Body of pancreas (tissue), 4 donors: ENCODE data around the gene SSB. TPM values are rescaled to one million over a fixed set of nuclear protein-coding genes. Genes with fewer than 3 reads are reported as not detected.
A peak's percentile ranks its signal among the peaks of the same experiment; 100 is the strongest.
"Not testable (repeated sequence)": the region's sequence is repeated elsewhere in the genome, so short reads cannot be mapped to it uniquely, and the experiment has no call there.

Source experiments
- ATAC-seq: fragments of 150-250 bp; one replicate; pipeline ENCODE4 v1.9.1; 2016
- DNase-seq, 4 donors: peaks; one replicate each; pipeline ENCODE4 v3.0.0-alpha.2; 2019
- H3K27ac ChIP-seq, 4 donors: fragments of 200-600 bp; sonication (generic); 1 replicate in 3 of 4; 2 replicates in 1 of 4; pipeline versions ENCODE4 v1.5.1 to v1.6.1; 2016 to 2019; ENCODE audit warnings: mild to moderate bottlenecking in 1 of 4, mixed read lengths in 1 of 4, moderate library complexity in 1 of 4
- H3K27me3 ChIP-seq, 2 donors: fragments of 200-600 bp; sonication (generic); one replicate each; pipeline ENCODE4 v1.6.0; 2016; ENCODE audit warnings: mild to moderate bottlenecking in 1 of 2
- H3K36me3 ChIP-seq, 2 donors: fragments of 200-600 bp; sonication (generic); replicated peaks in 1 of 2; 2 replicates each; pipeline ENCODE4 v1.5.1; 2016; ENCODE audit warnings: low read depth in 2 of 2; ENCODE audit not compliant: insufficient read depth in 1 of 2
- H3K4me1 ChIP-seq: fragments of 200-600 bp; sonication (generic); one replicate; pipeline ENCODE4 v1.6.0; 2016
- H3K4me3 ChIP-seq, 2 donors: fragments of 200-600 bp; sonication (generic); 1 replicate in 1 of 2; 2 replicates in 1 of 2; pipeline ENCODE4 v1.5.1; 2016 to 2019
- H3K9me3 ChIP-seq, 3 donors: fragments of 200-600 bp; sonication (generic); 1 replicate in 2 of 3; 2 replicates in 1 of 3; pipeline ENCODE4 v1.5.1; 2016
- CTCF ChIP-seq, 7 experiments: fragments of 450-650 bp in 4 of 7; fragments of 200-600 bp in 3 of 7; sonication (generic) in 3 of 7; IDR thresholded peaks; one replicate each; pipeline ENCODE4 v1.5.1; 2016 to 2019; ENCODE audit warnings: antibody characterized with exemption in 7 of 7
- POLR2A ChIP-seq, 3 donors: fragments of 450-650 bp; IDR thresholded peaks; one replicate each; pipeline ENCODE4 v1.6.1; 2016; ENCODE audit warnings: antibody characterized with exemption in 3 of 3, mild to moderate bottlenecking in 2 of 3
- WGBS, 2 donors: methylation state at CpG; one replicate each; pipeline ENCODE4 v1.1.5; 2017; 5-methylcytosine and 5-hydroxymethylcytosine counted together
- intact Hi-C: fragments of 100-400 bp; cut with DNase I; formaldehyde crosslinking; loops from one replicate; pipeline ENCODE4 v1.15.1; 2023
- total RNA-seq, 2 donors: library from RNA; depleted of rRNA; stranded (reverse); fragments of >200 nt; gene quantifications; one replicate each; pipeline ENCODE4 v1.1.0, GENCODE V29; 2016

Gene SSB
- total RNA-seq, 2 donors from 2014 or later, result 36.6 to 46.4 TPM

DNA sequence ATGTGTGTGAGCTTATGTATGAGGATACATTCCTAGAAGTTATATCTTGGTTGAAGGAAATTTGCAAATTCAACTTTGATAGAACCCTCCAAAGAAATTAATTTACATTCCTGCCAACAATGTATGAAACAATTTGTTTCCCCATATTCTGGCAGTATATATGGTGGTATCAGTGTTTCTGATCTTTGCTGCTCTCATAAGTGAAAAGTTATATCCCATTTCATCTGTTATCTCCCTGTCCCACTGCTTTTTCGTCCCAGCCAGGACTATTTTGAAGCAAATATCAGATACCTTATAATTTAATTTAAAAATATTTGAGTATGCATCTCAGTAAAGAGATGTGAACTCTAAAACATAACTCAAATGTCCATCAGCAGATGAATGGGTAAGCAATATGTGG, 35.7 kb downstream of the SSB start:
- TF ChIP-seq POLR2A (IDR thresholded peaks at IDR 0.05), result no peak
- TF ChIP-seq CTCF (IDR thresholded peaks at IDR 0.05), result no peak
- DNase-seq, result no peak
- WGBS, 2 donors, result 48 to 57% methylated on average over 1 of the region's 1 CpG

GRCh38 chr2:169838743-169839489, 40.2 kb downstream of the SSB start:
- Histone ChIP-seq H3K4me3 (no peak overlapping the region), H3K27ac (no peak overlapping the region), H3K27me3 (no peaks in the 10 kb centered on the region), H3K4me1 (peaks cover 32% of the 10 kb centered on the region), H3K36me3 (no peaks in the 10 kb centered on the region), H3K9me3 (no peaks in the 10 kb centered on the region)
- ATAC-seq (no peak), DNase-seq (no peak)
- intact Hi-C loops, result no loop called here
- TF ChIP-seq POLR2A (IDR thresholded peaks at IDR 0.05), result no peak
- no peak for TF ChIP-seq CTCF (IDR thresholded peaks at IDR 0.05)
- WGBS, 2 donors, result 64 to 67% methylated on average over 2 of the region's 2 CpGs

More for the DNA sequence above, 35.7 kb downstream of the SSB start:
- no peaks in the 10 kb centered on the region for H3K36me3 ChIP-seq
- ATAC-seq, result no peak
- no peak overlapping the region for H3K27ac ChIP-seq
- intact Hi-C loops, result no loop called here
- H3K4me1 ChIP-seq, result peaks cover 35% of the 10 kb centered on the region
- H3K27me3 ChIP-seq, result no peaks in the 10 kb centered on the region
- no peaks in the 10 kb centered on the region for H3K9me3 ChIP-seq
- H3K4me3 ChIP-seq, result no peak overlapping the region

GRCh38 chr2:169839954-169840746, 41.5 kb downstream of the SSB start:
- H3K4me1 ChIP-seq, result peaks cover 30% of the 10 kb centered on the region
- H3K27me3 ChIP-seq, result no peaks in the 10 kb centered on the region
- DNase-seq (no peak), ATAC-seq (no peak)
- no peaks in the 10 kb centered on the region for H3K36me3 ChIP-seq
- no peak overlapping the region for H3K4me3 ChIP-seq
- 63 to 71% methylated on average over 8 to 10 of the region's 10 CpGs for WGBS, 2 donors
- intact Hi-C loops, result no loop called here
- TF ChIP-seq CTCF (IDR thresholded peaks at IDR 0.05), result no peak
- TF ChIP-seq POLR2A (IDR thresholded peaks at IDR 0.05), result no peak
- H3K27ac ChIP-seq, result peak overlapping the region in 1 of 4 donors; percentile 21
- H3K9me3 ChIP-seq, result no peaks in the 10 kb centered on the region

DNA sequence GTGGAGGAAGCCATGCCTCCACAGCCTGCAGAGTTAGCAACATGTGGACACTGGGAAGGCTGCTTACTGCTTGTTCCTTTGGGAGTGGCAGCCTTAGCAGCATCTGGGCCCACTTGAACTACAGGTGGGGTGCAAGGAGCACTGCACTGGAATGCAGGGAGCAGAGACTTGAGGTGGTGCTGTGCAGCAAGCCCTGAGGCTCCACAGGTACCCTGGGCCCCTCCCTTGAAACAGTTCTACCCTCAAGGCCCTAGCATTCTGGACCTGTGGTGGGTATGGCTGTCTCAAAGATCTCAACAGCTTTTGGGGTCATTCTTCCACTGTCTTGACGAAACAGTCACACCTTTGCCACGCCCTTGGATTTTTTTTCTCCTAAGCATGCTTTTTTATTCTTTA, 42.1 kb downstream of the SSB start:
- Histone ChIP-seq H3K27me3 (no peaks in the 10 kb centered on the region), H3K4me3 (no peak overlapping the region), H3K27ac (no peak overlapping the region), H3K9me3 (no peaks in the 10 kb centered on the region), H3K36me3 (no peaks in the 10 kb centered on the region), H3K4me1 (peaks cover 30% of the 10 kb centered on the region)
- TF ChIP-seq CTCF (IDR thresholded peaks at IDR 0.05) (no peak), POLR2A (IDR thresholded peaks at IDR 0.05) (no peak)
- WGBS, 2 donors, result 93 to 97% methylated on average over 2 of the region's 2 CpGs
- ATAC-seq (no peak), DNase-seq (no peak)
- intact Hi-C loops, result no loop called here

DNA sequence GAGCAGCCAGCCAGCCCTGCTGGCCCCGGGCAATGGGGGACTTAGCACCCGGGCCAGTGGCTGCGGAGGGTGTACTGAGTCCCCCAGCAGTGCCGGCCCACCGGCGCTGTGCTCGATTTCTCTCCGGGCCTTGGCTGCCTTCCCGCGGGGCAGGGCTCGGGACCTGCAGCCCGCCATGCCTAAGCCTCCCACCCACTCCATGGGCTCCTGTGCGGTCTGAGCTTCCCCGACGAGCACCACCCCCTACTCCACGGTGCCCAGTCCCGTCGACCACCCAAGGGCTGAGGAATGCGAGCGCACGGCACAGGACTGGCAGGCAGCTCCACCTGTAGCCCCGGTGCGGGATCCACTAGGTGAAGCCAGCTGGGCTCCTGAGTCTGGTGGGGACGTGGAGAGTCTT, 43.0 kb downstream of the SSB start:
- DNase-seq, H3K27me3 ChIP-seq, H3K27ac ChIP-seq, H3K9me3 ChIP-seq, intact Hi-C loops, H3K4me3 ChIP-seq, H3K36me3 ChIP-seq, ATAC-seq: not testable (repeated sequence)
- 96% methylated on average over 19 of the region's 24 CpGs; no CpG with 5 or more reads in 1 of the 2 donors for WGBS, 2 donors
- H3K4me1 ChIP-seq, result peaks cover 30% of the 10 kb centered on the region
